ENCODE results near the gene OPA1.

Gene OPA1

GRCh38 chr3:193742628-193743027 is 149.6 kb downstream of the OPA1 start:
- Histone ChIP-seq H3K27ac (no peak overlapping the region), H3K9me3 (ENCODE audit: control insufficient read depth, low read length) (no peaks in the 10 kb centered on the region), H3K4me1 (no peaks in the 10 kb centered on the region), H3K79me2 (no peaks in the 10 kb centered on the region), H3K4me2 (ENCODE audit: low read length) (no peak overlapping the region), H3K36me3 (ENCODE audit: control insufficient read depth, insufficient read depth, low read length) (no peaks in the 10 kb centered on the region), H3K27me3 (ENCODE audit: control insufficient read depth, insufficient read depth, low read length) (no peaks in the 10 kb centered on the region), H3K9ac (no peak overlapping the region), H2AFZ (no peak overlapping the region), H3K4me3 (ENCODE audit: low read depth, low read length) (no peak overlapping the region)
- TF ChIP-seq CTCF (IDR thresholded peaks at IDR 0.05), result no peak

- Histone ChIP-seq H3K4me2 (ENCODE audit: low read length) (no peak overlapping the region), H3K36me3 (ENCODE audit: control insufficient read depth, insufficient read depth, low read length) (no peaks in the 10 kb centered on the region), H3K4me1 (no peaks in the 10 kb centered on the region), H3K9ac (no peak overlapping the region), H3K9me3 (ENCODE audit: control insufficient read depth, low read length) (no peaks in the 10 kb centered on the region), H3K79me2 (no peaks in the 10 kb centered on the region), H3K4me3 (ENCODE audit: low read depth, low read length) (no peak overlapping the region), H3K27ac (no peak overlapping the region), H2AFZ (peak overlapping the region; percentile 2), H3K27me3 (ENCODE audit: control insufficient read depth, insufficient read depth, low read length) (no peaks in the 10 kb centered on the region)
- no peak for TF ChIP-seq CTCF (IDR thresholded peaks at IDR 0.05)
Observed at GRCh38 chr3:193743702-193744047, 150.7 kb downstream of the OPA1 start.

DNA sequence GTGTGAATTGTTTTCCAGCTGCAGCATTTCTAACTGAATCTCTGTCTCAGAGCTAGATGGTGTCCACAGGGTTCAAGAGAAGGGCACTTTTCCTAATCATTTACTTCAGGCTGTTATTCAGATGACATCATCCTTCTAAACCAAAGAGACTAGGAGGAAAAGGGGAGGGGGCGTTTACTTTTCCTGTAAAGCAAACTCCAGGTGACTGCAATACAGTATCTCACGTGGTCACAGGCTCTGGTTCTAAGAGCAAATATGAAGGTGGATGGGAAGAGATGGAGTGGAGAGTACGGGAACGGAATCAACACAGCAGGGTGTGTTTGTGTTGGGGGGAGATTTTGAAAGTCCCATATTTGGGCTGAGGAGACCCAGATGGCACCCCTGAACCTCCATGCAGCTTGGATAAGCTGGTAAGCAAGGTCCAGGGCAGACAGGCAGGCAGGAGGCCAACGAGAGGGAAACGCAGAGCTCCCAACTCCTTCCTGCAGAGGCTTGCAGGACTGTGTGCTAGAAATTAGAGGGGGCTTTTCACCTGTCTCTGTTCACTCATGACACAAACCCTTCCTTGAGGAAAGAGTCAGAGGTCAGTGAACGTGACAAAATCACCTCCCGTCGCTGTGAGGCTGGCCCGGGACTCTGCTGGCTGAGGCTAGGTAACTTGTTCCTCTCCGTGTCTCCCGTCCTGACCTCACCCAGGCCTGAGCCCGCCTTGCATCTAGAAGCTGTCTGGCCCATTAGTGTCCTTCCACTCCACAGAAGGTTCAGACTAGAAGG is 151.2 kb downstream of the OPA1 start:
- peak overlapping the region; percentile 2 for H2AFZ ChIP-seq
- no peaks in the 10 kb centered on the region for H3K9me3 ChIP-seq (ENCODE audit: control insufficient read depth, low read length)
- H3K4me3 ChIP-seq (ENCODE audit: low read depth, low read length), result no peak overlapping the region
- H3K4me2 ChIP-seq (ENCODE audit: low read length), result no peak overlapping the region
- no peaks in the 10 kb centered on the region for H3K79me2 ChIP-seq
- no peak overlapping the region for H3K9ac ChIP-seq
- no peaks in the 10 kb centered on the region for H3K4me1 ChIP-seq
- no peaks in the 10 kb centered on the region for H3K27me3 ChIP-seq (ENCODE audit: control insufficient read depth, insufficient read depth, low read length)
- TF ChIP-seq CTCF (IDR thresholded peaks at IDR 0.05), result no peak
- H3K36me3 ChIP-seq (ENCODE audit: control insufficient read depth, insufficient read depth, low read length), result no peaks in the 10 kb centered on the region
- H3K27ac ChIP-seq, result no peak overlapping the region

DNA sequence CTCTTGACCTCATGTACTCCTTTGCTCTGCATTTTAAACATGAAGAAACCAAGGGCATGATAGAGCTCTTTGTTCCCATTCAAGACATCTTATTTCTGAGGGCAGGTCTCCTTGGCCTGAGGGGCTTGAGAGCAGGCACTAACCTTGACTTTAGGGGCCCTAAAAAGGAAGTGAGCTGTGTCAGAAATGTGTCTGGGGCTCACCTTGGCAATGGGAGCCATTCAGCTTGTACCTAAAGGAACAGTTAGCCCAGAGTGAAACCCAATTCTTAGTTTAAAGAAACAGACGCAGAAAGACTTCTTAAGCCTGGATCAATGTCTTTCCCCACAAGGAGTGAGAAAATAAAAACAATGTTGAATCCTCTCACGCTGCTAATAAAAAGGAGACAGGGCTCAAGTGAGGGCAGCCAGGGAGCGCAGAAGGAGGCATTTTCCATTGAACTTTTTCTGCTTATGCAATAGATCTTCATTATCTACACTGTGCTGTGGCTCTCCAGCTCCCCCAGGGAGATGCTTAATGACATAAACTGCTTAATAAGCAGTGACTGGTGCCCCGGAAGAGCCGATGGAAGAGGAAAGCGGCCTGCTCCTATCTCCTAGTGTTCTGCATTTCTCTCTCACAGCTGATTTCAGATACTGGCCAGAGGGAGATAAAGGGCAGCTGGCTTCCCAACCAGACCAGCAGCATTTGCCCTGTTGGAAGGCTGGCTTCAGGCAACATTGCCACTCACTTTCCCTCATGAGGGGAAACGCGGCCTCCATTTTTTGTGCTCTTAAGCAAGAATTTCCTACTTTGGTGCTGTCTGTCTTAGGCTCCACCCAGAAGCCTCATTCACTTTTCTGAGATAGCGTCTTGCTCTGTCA is 152.0 kb downstream of the OPA1 start:
- no peak overlapping the region for H3K4me2 ChIP-seq (ENCODE audit: low read length)
- peak overlapping the region; percentile 50 for H2AFZ ChIP-seq
- no peaks in the 10 kb centered on the region for H3K79me2 ChIP-seq
- no peaks in the 10 kb centered on the region for H3K4me1 ChIP-seq
- no peaks in the 10 kb centered on the region for H3K9me3 ChIP-seq (ENCODE audit: control insufficient read depth, low read length)
- no peaks in the 10 kb centered on the region for H3K27me3 ChIP-seq (ENCODE audit: control insufficient read depth, insufficient read depth, low read length)
- no peak overlapping the region for H3K27ac ChIP-seq
- no peak overlapping the region for H3K4me3 ChIP-seq (ENCODE audit: low read depth, low read length)
- no peak for TF ChIP-seq CTCF (IDR thresholded peaks at IDR 0.05)
- H3K9ac ChIP-seq, result no peak overlapping the region
- H3K36me3 ChIP-seq (ENCODE audit: control insufficient read depth, insufficient read depth, low read length), result no peaks in the 10 kb centered on the region
